ENCODE results near the gene RABL6.

DNA sequence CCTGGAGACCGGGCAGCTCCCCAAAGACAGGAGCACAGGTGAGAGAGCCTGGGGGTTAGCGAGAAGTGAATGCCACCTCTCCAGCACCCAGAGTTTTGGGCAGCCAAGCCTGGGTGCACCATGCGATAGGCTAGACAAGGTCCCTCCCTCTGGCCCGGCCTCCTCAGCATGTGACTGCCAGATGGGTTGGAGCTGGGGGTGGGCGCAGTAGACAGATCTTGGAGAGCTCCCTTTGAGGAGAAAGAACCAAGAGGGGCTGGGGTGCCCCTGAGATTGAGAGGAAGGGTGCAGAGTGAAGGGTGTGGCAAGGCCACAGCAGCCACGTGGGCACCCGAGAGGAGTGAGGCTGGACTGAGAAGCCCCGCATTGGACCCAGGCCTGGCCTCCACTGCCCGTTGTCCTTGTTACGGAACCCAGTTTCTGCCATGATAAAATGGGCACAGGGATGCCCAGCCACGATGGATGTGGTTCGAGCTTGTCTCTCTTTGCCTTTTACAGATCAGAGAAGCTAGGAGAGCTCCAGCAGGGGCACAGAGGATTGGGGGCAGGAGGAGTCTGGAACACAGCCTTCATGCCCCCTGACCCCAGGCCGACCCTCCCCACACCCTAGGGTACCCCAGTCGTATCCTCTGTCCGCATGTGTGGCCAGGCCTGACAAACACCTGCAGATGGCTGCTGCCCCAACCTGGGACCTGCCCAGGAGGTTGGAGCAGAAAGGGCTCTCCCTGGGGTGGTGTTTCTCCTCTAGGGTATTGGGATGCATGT lies 15.2 kb upstream of the RABL6 start:
- TF ChIP-seq YY1 (IDR thresholded peaks at IDR 0.05; ENCODE audit: insufficient read depth, insufficient read length) = no peak
- TF ChIP-seq SUZ12 (IDR thresholded peaks at IDR 0.05; ENCODE audit: extremely low read depth, insufficient read depth, insufficient read length) = no peak
- TF ChIP-seq ZNF274 (IDR thresholded peaks at IDR 0.05; ENCODE audit: low read depth, low read length) = no peak
